GM13977 (cell line): Measurements from ENCODE around the gene ADARB1.

Experiments
- DNase-seq: peaks from one replicate; pipeline ENCODE4 v3.0.0; 2012; ENCODE audit warnings: low spot score
- CTCF ChIP-seq: IDR thresholded peaks from 2 replicates; pipeline ENCODE4 v1.5.1; 2012; ENCODE audit warnings: mild to moderate bottlenecking, control low read depth; ENCODE audit not compliant: insufficient read depth; ENCODE audit errors: extremely low read depth, missing control alignments
- in situ Hi-C: fragments of 300-500 bp; cut with MboI; formaldehyde crosslinking; loops from one replicate; pipeline ENCODE4 v1.12.0; 2022; ENCODE audit warnings: low sequenced_read_pairs, low pct_unique_long_range_greater_than_20kb, mixed read lengths, inconsistent platforms; ENCODE audit not compliant: unreplicated experiment

The ADARB1 gene

DNA sequence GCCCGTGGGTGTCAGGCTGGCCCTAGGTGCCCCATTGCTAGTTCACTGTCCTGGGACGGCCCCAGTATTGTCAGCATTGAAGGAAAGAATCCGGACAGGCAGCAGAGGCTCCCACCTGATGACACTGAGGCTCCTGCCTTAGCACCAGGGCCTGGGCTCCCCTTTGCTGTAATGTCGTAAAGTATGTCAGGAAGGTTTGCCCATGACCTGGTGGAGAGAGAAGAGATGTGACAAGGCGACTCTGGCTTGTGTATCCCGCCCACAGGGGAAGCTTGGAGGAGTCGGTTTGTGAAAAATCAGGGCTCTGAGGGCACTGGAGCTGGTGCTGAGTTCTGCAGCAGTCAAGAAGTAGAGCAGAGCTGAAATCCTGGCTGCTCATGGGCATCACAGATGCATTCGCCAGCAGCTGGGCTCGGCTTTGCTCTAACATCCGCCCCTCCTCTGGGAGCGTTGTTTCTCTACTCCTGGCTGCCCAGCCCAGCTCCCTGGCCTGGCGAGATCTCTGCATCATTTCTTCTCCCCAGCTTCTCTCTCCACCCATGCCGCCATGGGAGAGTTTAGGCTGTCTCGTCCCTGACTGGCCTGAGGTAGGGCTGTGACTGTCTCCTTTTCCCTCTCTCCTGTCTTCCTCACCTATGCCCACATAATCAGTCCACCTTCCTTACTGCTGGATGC is 74.1 kb downstream of the ADARB1 start:
- no peak for TF ChIP-seq CTCF
- in situ Hi-C loops, result loop anchor here (25.0 kb wide), 1 partner anchor 689 kb away; no protein-coding TSS in a partner anchor
- DNase-seq, result no peak

DNA sequence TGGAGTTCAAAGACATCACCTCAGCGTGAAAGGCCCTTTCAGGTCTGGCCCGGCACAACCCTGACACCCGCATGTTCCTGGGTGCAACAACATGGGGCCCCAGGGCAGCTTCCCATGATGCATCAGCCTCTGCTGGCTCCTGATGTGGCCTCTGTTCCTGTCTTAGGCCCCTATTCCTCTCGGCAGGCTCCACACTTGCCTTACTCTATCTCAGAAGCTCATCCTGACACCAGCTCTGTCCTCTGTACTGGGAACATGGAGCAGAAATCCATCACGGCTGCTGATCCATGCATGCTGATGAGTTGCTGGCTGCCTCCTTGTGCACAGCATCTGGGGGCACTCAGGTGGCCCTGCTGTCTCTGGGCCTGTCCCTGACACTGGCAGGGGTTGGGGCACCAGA is 74.6 kb downstream of the ADARB1 start:
- no peak for TF ChIP-seq CTCF

DNA sequence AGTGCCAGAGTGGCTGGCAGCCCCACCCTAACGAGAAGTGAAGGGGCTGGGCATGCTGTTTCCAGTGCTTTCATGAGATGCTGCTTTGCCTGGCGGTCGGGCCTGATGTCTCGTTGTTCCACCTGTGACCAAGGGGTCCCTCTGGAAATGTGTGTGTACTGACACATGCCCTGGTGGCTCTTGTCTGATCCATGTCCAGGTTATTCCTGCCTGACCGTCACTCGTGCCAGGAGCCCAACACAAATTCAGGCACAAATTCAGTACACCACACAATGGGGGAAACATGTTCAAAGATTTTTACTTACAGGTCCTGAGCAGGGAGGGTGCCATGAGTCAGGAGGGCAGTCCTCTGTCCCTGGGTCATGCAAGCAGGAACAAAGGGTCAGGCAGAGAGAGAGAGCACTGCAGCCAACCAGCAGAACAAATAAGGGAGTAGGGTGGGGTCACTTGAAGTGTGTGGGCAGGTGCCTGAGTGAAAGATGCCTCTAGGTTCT is 76.3 kb downstream of the ADARB1 start:
- no peak for TF ChIP-seq CTCF
- no peak for DNase-seq
- in situ Hi-C loops, result no loop called here

More for the DNA sequence above, 74.6 kb downstream of the ADARB1 start:
- in situ Hi-C loops, result loop anchor here (25.0 kb wide), 1 partner anchor 688 kb away; no protein-coding TSS in a partner anchor
- no peak for DNase-seq

GRCh38 chr21:45151445-45152160 is 77.2 kb downstream of the ADARB1 start:
- in situ Hi-C loops, result no loop called here
- no peak for DNase-seq
- TF ChIP-seq CTCF, result no peak

GRCh38 chr21:45152265-45152746 is 77.9 kb downstream of the ADARB1 start:
- in situ Hi-C loops, result no loop called here
- peak; percentile 85 for DNase-seq
- TF ChIP-seq CTCF, result peak; percentile 78

DNA sequence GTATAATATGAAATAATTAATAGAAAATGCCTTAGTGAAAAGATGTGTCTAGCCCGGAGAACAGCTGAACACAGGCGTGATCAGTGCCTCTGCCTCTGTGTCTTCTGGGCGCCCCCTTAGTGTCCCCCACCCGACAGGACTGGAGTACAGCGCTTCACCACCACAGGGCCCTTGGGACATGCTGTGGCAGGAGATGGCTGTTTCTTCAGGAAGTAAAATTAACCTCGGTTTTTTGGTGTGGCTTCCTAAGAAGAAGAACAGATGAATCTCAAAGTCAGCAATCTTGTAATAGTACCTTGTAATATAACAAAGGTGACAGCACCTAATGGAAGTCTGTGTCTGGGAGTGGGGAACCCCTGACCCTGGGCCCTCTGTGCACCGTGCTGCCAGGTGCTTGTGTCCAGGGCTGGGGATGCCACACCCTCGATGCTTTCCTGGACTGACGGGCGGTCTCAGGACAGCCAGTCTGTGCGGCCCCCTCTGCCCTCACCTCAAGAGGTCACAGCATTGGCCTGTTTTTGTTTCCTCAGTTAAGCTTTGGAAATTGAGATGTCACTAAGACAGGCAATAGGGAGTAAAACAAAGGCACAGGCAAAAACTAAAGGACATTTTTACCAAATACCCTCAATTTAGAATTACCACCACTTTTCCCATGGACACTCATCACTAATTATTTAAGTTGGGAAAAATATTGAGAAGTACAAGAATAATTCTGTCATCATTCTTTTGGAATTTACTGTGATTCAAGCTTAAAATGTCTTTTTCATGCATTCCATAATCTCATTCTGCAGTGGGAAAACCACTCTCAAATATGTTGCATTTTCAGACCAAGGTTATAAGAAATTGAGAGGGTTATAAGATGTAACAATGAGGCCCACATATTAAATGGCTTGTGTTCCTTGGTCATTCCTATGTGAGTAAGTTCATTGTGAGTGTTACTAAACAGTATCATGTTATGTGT is 79.3 kb downstream of the ADARB1 start:
- in situ Hi-C loops, result no loop called here
- no peak for DNase-seq
- TF ChIP-seq CTCF, result no peak
